Ishikawa (cell line): ENCODE measurements around the gene DCBLD1.

Experiments used
- CEBPB ChIP-seq: IDR thresholded peaks from 2 replicates; pipeline ENCODE4 v1.6.1; 2012
- CREB1 ChIP-seq: IDR thresholded peaks from 2 replicates; pipeline ENCODE4 v1.6.1; 2012; ENCODE audit warnings: low read depth
- EGR1 ChIP-seq: IDR thresholded peaks from 2 replicates; pipeline ENCODE4 v1.6.1; 2012
- EP300 ChIP-seq: IDR thresholded peaks from 2 replicates; pipeline ENCODE4 v1.6.1; 2012; ENCODE audit warnings: borderline replicate concordance
- FOXM1 ChIP-seq: IDR thresholded peaks from 2 replicates; pipeline ENCODE4 v1.6.1; 2012; ENCODE audit warnings: low read depth, borderline replicate concordance
- NFIC ChIP-seq: IDR thresholded peaks from 2 replicates; pipeline ENCODE4 v1.6.1; 2012
- RAD21 ChIP-seq: IDR thresholded peaks from 2 replicates; pipeline ENCODE4 v1.6.1; 2012; ENCODE audit warnings: low read depth
- TAF1 ChIP-seq: IDR thresholded peaks from 2 replicates; pipeline ENCODE4 v1.6.1; 2012; ENCODE audit warnings: low read depth, mild to moderate bottlenecking
- TCF12 ChIP-seq: IDR thresholded peaks from 2 replicates; pipeline ENCODE4 v1.6.1; 2012; ENCODE audit warnings: low read depth
- TEAD4 ChIP-seq: IDR thresholded peaks from 2 replicates; pipeline ENCODE4 v1.6.1; 2012
- YY1 ChIP-seq: IDR thresholded peaks from 2 replicates; pipeline ENCODE4 v1.6.1; 2012; ENCODE audit warnings: low read depth
- ZBTB7A ChIP-seq: IDR thresholded peaks from 2 replicates; pipeline ENCODE4 v1.6.1; 2012; ENCODE audit warnings: low read depth
- TF ChIP-seq, protein P1 (sequence below): IDR thresholded peaks from 2 replicates; pipeline ENCODE4 v1.6.1; 2012
- TF ChIP-seq, protein P2 (sequence below): IDR thresholded peaks from 2 replicates; pipeline ENCODE4 v1.6.1; 2012; ENCODE audit warnings: low read depth, mild to moderate bottlenecking
- TF ChIP-seq, protein P3 (sequence below): IDR thresholded peaks from 2 replicates; pipeline ENCODE4 v1.6.1; 2012

The DCBLD1 gene

DNA sequence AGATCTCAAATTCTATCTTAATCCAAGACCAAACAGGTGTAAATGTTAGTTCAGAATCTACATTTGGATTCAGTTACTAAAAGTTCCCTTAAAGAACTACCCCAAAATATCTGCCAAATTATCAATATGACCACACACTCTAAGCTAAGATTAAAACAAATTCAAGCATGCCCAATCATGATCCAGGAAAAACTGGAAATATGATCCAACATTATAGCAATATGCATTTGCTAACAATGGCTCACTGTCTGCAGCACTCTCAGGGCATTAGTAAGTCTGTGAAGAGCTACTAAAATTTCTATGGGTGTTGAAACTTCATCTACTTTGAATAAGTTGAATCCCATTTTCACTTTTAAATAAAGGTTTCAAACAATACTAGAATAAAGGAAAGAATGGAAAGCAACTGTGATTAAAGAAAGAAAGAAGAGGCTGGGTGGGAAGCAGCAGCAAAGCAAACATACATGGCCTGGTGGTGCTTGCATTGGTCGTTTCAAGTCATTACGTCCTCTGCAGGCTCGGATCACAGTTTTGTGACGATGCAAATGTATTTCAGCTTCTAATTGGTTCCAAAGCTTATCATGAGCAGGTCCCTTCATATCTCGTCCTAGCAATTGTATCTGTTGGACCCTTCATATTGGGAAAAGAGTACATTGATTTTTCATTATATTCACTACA lies 90.7 kb downstream of the DCBLD1 start:
- TF ChIP-seq TAF1 (no peak), TEAD4 (no peak), NFIC (no peak), RAD21 (no peak), EP300 (no peak), CEBPB (no peak), TCF12 (no peak), EGR1 (no peak), ZBTB7A (no peak), YY1 (no peak), FOXM1 (no peak), CREB1 (no peak)
- TF ChIP-seq, protein P1, sequence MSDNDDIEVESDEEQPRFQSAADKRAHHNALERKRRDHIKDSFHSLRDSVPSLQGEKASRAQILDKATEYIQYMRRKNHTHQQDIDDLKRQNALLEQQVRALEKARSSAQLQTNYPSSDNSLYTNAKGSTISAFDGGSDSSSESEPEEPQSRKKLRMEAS = no peak
- TF ChIP-seq, protein P2, sequence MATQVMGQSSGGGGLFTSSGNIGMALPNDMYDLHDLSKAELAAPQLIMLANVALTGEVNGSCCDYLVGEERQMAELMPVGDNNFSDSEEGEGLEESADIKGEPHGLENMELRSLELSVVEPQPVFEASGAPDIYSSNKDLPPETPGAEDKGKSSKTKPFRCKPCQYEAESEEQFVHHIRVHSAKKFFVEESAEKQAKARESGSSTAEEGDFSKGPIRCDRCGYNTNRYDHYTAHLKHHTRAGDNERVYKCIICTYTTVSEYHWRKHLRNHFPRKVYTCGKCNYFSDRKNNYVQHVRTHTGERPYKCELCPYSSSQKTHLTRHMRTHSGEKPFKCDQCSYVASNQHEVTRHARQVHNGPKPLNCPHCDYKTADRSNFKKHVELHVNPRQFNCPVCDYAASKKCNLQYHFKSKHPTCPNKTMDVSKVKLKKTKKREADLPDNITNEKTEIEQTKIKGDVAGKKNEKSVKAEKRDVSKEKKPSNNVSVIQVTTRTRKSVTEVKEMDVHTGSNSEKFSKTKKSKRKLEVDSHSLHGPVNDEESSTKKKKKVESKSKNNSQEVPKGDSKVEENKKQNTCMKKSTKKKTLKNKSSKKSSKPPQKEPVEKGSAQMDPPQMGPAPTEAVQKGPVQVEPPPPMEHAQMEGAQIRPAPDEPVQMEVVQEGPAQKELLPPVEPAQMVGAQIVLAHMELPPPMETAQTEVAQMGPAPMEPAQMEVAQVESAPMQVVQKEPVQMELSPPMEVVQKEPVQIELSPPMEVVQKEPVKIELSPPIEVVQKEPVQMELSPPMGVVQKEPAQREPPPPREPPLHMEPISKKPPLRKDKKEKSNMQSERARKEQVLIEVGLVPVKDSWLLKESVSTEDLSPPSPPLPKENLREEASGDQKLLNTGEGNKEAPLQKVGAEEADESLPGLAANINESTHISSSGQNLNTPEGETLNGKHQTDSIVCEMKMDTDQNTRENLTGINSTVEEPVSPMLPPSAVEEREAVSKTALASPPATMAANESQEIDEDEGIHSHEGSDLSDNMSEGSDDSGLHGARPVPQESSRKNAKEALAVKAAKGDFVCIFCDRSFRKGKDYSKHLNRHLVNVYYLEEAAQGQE = no peak
- TF ChIP-seq, protein P3, sequence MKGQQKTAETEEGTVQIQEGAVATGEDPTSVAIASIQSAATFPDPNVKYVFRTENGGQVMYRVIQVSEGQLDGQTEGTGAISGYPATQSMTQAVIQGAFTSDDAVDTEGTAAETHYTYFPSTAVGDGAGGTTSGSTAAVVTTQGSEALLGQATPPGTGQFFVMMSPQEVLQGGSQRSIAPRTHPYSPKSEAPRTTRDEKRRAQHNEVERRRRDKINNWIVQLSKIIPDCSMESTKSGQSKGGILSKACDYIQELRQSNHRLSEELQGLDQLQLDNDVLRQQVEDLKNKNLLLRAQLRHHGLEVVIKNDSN = no peak

DNA sequence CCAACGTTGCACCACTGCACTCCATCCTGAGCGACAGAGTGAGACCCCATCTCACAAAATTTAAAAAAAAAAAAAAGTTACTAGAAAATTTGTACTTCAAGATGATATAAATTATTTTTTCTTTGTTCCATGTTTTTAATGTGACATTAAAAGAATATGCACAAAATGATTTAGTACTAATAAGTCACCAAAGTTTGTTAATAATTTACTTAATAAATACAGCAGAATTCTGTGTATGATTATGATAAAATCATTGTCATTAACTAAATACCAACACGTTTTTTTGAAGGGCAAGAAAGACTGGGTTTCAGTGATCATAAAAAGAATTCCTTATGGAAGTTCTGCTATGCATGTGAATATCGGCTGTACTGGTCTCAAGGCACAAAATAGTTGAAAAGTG lies 91.7 kb downstream of the DCBLD1 start:
- no peak for TF ChIP-seq TEAD4
- no peak for TF ChIP-seq YY1
- TF ChIP-seq NFIC = no peak
- no peak for TF ChIP-seq ZBTB7A
- TF ChIP-seq, protein P2 = no peak
- no peak for TF ChIP-seq FOXM1
- TF ChIP-seq EGR1 = no peak
- TF ChIP-seq, protein P1 = no peak
- TF ChIP-seq EP300 = no peak
- TF ChIP-seq, protein P3 = no peak
- no peak for TF ChIP-seq CREB1

- TF ChIP-seq NFIC (no peak), EP300 (no peak), RAD21 (no peak), CREB1 (no peak), TAF1 (no peak)
- TF ChIP-seq, protein P3 = no peak
Observed at GRCh38 chr6:117585647-117586046, 103.2 kb downstream of the DCBLD1 start.

- TF ChIP-seq CREB1 = no peak
Observed at GRCh38 chr6:117590447-117590846, 108.0 kb downstream of the DCBLD1 start.

DNA sequence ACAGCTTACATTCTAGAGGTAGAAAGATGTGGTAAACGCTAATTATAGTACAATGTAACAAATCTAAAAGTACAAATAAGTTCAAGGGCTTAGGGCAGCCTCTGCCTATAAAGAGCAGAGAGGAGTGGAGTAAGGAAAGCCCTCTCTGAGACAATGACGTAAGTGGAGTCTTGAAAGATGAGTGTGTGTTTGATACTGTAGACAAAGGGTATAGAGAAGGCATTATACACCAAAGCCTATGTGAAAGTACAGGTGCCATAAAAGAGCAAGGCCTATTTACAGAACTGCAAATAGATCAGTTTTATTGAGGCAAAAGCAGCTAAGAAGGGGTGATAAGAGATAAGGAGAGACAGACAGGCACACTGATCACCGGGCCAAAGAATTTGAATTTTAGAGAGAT lies 108.9 kb downstream of the DCBLD1 start:
- TF ChIP-seq RAD21 (no peak), CEBPB (no peak), EP300 (no peak), CREB1 (no peak), FOXM1 (no peak), TAF1 (no peak), TEAD4 (no peak)
- TF ChIP-seq, protein P2 = no peak
